ENCODE measurements around the gene ERG28. TPM values are rescaled to one million over a fixed set of nuclear protein-coding genes. Genes with fewer than 3 reads are reported as not detected.

ERG28 gene
- total RNA-seq, 1 donor from 2014 or later = 6.8 TPM

DNA sequence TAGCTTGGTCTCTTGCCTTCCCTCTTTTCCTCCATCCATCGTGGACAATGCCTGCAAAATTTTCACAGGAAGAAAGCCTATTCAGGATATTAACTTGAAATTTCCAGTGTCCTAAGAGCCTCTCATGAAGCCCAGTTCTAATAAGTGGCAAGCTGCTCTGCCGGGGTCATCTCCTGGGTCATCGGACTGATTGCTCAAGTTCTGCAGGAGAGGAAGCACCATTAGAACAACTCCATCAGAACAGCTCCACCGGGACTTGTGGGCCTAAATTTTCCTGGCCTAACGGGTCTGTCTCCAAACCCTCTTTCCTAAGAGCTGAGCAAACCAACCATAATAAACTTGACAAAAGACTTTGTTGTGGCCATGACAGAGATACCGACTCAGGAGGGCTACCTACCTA lies 13.9 kb downstream of the ERG28 start:
- Histone ChIP-seq H3K36me3 (peaks cover 26% of the 10 kb centered on the region), H3K9me3 (replicated peaks) (no peaks in the 10 kb centered on the region), H3K4me3 (no peak overlapping the region), H3K4me1 (peaks cover 32% of the 10 kb centered on the region), H3K27me3 (ENCODE audit: low read depth) (no peaks in the 10 kb centered on the region), H3K27ac (replicated peaks) (no peak overlapping the region)
- intact Hi-C loops (cut with micrococcal nuclease) = no loop called here
- DNase-seq = no peak
- TF ChIP-seq, protein P1, sequence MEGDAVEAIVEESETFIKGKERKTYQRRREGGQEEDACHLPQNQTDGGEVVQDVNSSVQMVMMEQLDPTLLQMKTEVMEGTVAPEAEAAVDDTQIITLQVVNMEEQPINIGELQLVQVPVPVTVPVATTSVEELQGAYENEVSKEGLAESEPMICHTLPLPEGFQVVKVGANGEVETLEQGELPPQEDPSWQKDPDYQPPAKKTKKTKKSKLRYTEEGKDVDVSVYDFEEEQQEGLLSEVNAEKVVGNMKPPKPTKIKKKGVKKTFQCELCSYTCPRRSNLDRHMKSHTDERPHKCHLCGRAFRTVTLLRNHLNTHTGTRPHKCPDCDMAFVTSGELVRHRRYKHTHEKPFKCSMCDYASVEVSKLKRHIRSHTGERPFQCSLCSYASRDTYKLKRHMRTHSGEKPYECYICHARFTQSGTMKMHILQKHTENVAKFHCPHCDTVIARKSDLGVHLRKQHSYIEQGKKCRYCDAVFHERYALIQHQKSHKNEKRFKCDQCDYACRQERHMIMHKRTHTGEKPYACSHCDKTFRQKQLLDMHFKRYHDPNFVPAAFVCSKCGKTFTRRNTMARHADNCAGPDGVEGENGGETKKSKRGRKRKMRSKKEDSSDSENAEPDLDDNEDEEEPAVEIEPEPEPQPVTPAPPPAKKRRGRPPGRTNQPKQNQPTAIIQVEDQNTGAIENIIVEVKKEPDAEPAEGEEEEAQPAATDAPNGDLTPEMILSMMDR (IDR thresholded peaks at IDR 0.05; ENCODE audit: borderline replicate concordance) = no peak

DNA sequence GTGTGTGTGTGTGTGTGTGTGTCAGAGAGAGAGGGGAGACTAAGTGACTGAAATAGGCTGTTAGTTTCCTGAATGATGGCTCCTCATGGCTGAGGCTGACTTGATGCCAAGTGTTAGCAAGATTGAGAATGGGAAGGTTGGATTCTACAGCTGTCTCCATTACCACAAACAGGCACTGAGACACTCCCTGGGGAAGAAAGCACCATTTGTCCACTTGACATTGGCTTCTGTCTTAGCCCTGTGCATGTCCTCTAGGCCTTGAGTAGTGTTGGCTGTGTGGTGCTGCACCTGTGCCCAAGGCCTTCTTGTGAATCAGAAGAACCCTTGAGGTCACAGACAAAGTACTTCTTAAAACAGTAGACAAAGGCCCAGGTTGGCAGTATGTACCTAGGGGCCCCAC lies 15.6 kb downstream of the ERG28 start:
- Histone ChIP-seq H3K27ac (replicated peaks) (no peak overlapping the region), H3K27me3 (ENCODE audit: low read depth) (no peaks in the 10 kb centered on the region), H3K9me3 (replicated peaks) (no peaks in the 10 kb centered on the region), H3K4me3 (no peak overlapping the region), H3K36me3 (peaks cover 14% of the 10 kb centered on the region), H3K4me1 (peaks cover 32% of the 10 kb centered on the region)
- DNase-seq = no peak
- intact Hi-C loops (cut with micrococcal nuclease) = no loop called here
- TF ChIP-seq, protein P1 (IDR thresholded peaks at IDR 0.05; ENCODE audit: borderline replicate concordance) = no peak

DNA sequence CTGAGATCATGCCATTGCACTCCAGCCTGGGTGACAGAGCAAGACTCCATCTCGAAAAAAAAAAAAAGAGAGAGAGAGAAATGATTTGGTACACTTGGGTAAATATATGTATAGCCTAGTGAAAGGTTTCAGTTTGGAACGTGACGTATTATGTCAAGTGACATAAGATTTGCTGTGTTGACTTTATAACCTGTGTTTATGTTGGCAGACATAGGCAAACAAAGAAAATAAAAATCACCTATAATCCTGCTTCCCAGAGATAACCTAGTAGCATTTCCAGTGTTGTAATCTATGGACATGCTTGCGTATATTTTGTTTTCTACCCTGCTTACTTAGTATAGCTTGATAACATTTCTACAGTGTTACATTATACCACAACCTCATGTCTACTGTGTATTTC lies 16.7 kb downstream of the ERG28 start:
- DNase-seq = no peak
- TF ChIP-seq, protein P1 (IDR thresholded peaks at IDR 0.05; ENCODE audit: borderline replicate concordance) = no peak
- no peak overlapping the region for H3K27ac ChIP-seq (replicated peaks)
- H3K4me1 ChIP-seq = peaks cover 28% of the 10 kb centered on the region
- peaks cover 9% of the 10 kb centered on the region for H3K36me3 ChIP-seq
- intact Hi-C loops (cut with micrococcal nuclease) = no loop called here
- H3K9me3 ChIP-seq (replicated peaks) = no peaks in the 10 kb centered on the region
- H3K4me3 ChIP-seq = no peak overlapping the region
- no peaks in the 10 kb centered on the region for H3K27me3 ChIP-seq (ENCODE audit: low read depth)

DNA sequence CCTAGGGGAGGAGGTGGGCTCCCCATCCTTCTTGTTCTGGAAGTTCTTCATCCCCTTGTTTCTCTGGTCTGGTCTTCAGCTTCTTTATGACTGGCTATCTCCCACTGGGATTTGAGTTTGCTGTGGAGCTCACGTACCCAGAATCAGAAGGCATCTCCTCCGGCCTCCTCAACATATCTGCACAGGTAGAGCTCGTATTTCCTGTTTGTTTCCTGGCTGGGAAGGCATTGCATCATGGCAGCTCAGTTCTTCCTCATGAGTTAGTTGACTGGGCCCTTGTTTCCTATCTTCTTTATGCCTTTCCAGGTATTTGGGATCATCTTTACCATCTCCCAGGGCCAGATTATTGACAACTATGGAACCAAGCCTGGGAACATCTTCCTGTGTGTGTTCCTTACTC lies 19.8 kb downstream of the ERG28 start:
- H3K27ac ChIP-seq (replicated peaks) = no peak overlapping the region
- TF ChIP-seq, protein P1 (IDR thresholded peaks at IDR 0.05; ENCODE audit: borderline replicate concordance) = no peak
- no peaks in the 10 kb centered on the region for H3K4me1 ChIP-seq
- no peaks in the 10 kb centered on the region for H3K9me3 ChIP-seq (replicated peaks)
- no peaks in the 10 kb centered on the region for H3K27me3 ChIP-seq (ENCODE audit: low read depth)
- no peak overlapping the region for H3K4me3 ChIP-seq
- intact Hi-C loops (cut with micrococcal nuclease) = no loop called here
- no peak for DNase-seq
- peaks cover 9% of the 10 kb centered on the region for H3K36me3 ChIP-seq

DNA sequence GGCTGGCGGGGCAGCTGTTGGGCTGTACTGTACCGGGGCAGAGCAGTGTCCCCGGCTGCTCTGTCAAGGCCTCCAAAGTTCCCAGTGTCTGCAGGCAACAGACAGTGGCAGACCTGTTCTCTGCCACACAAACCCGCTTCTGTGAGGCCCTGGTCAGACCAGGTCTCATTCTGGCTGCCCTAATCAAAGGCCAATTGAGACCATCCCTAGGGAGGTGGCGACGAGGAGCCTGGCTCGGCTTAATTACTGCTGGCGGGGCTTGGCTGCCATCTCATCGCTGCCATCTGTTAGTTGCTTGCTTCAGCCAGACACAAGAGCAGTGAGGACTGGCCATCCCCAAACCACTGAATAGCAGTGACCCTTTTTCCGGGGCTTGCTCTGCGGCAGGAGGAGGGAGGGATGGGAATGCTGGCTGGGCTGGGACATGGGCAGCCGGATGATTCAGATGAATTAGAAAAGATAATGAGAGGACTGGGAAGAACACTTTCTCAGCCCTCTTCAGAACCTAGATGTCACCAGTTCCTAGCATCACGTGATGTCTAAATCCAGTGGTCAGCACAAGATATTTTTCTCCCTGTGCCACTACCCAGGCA lies 24.5 kb downstream of the ERG28 start:
- Histone ChIP-seq H3K4me3 (no peak overlapping the region), H3K4me1 (no peaks in the 10 kb centered on the region), H3K27ac (replicated peaks) (no peak overlapping the region), H3K36me3 (no peaks in the 10 kb centered on the region), H3K9me3 (replicated peaks) (no peaks in the 10 kb centered on the region), H3K27me3 (ENCODE audit: low read depth) (no peaks in the 10 kb centered on the region)
- DNase-seq = no peak
- intact Hi-C loops (cut with micrococcal nuclease) = no loop called here
- TF ChIP-seq, protein P1 (IDR thresholded peaks at IDR 0.05; ENCODE audit: borderline replicate concordance) = no peak

All from left ventricle myocardium inferior (tissue), 1 donor.